A172 (cell line): ENCODE measurements around the gene CFAP46. TPM values are rescaled to one million over a fixed set of nuclear protein-coding genes. Genes with fewer than 3 reads are reported as not detected.

ENCODE experiments used
- DNase-seq: peaks from one replicate; pipeline ENCODE4 v3.0.0-alpha.2; 2015; ENCODE audit warnings: low spot score
- total RNA-seq: library from RNA; depleted of rRNA; stranded (reverse); fragments of >200 nt; shearing (Covaris generic); gene quantifications from 2 replicates; pipeline ENCODE4 v1.2.3, GENCODE V29; 2014

Gene CFAP46
- total RNA-seq, 1 experiment from 2014 or later: 4.3 TPM

DNA sequence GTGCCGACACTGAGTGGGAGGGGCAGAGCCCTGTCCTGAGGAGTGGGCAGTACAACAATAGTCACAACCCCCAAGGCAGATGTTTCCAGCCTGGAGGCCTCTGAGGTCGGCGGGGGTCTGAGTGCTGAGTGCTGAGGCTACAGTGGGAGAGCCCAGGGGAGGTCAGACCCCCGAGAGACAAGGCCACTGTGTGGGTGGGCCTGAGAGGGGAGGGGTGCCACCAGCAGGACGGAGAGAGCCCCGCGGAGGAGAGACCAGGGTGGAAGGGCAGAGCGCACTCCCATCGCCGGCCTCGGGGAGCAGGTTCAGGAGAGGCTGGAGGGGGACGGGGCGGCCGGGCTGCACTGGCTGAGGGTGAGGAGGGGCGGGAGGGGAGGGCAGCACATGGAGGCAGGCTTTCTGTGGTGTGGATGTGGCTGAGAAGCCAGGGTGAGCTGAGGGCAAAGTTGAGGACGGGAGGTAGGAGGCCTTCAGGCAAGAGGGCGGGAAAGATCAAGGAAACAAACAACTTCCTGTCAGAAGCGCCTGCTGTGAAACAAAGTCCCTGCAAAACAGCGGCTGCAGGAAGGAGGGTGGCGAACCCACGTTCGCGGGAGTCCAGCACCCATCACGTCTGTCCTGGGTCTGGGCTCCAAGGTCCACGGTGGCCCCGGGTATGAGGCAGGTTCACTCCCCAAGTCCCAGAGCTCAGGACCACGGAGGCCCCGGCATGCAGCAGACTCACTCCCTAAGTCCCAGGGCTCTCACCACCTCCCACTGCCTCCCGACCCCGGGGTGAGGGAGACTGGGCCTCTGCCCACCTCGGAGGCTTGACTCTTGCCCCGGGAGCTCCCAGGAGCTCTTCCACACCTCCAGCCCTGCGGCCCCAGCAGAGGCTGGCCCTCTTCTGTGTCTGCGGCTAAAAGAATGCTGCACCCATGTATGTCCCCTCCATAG lies 79.6 kb downstream of the CFAP46 start:
- DNase-seq: no peak

DNA sequence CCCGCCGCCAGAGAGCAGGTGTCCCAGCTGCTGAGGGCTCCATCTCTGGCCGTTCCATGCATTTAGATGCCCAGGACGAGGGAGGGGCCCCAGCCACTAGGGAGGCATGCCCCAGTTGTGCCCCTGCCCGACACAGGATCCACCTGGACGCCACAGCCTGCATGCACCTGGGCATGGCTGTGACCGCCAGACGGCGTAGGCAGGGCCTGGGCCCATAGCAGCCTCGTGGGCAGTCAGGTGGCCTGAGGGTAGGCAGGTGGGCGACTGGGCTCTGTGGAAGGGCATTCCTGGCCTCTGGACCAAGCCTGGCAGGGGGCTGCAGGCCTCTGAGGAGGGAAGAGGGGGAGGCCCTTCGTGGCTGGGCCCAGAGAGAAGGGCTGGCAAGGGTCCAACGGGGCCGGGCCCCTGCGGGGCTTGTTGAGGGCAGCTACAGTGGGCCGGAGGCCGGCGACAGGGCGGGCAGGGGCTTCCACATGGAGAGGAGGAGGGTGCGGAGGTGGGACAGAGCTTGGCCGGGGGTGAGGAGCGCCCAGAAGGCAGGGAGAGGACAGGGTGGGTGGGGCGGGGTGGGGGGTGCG lies 80.4 kb downstream of the CFAP46 start:
- no peak for DNase-seq

DNA sequence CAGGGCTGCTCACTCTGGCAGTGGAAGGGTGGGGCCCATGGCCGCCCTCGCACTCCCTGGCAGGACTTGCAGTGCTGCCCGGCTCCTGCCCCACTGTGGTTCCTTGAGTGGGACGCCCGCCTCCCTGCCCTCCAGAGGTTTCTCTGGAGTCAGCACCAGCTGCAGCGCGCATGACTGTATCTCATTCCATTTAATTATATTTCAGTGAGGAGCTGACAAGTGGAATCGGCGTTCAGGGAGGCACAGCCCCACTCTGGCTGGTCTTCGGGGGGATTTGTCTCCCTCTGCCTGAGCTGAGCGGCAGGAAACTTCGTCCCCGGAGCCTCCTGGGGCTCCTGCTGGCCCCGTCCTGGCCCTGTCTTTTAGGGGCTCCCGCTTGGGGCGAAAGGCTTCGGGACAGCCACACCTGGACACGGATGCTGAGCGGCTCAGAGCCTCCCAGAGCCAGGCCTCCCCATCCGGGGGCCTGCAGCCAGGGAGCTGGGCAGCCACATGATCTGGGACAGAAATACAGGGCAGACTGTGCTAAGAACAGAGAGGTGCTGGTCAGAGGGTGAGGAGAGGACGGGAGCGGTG lies 81.2 kb downstream of the CFAP46 start:
- DNase-seq: no peak

DNA sequence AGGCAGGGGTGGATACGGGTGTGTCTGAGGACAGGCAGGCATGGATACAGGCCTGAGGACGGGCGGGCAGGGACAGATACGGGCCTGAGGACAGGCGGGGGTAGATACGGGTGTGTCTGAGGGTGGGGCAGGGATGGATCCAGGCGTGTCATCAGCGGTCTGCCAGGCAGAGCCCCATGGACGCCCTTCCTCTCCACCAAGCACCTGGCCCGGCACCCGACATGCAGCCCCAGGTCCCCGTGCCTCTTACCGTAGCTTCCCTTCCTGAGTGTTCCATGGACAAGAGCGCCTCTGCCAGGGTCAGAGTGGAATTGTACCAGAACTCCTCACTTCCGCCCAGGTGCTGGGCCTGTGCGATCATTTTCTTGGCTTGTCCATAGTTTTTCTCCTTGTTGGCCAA lies 81.8 kb downstream of the CFAP46 start:
- no peak for DNase-seq

DNA sequence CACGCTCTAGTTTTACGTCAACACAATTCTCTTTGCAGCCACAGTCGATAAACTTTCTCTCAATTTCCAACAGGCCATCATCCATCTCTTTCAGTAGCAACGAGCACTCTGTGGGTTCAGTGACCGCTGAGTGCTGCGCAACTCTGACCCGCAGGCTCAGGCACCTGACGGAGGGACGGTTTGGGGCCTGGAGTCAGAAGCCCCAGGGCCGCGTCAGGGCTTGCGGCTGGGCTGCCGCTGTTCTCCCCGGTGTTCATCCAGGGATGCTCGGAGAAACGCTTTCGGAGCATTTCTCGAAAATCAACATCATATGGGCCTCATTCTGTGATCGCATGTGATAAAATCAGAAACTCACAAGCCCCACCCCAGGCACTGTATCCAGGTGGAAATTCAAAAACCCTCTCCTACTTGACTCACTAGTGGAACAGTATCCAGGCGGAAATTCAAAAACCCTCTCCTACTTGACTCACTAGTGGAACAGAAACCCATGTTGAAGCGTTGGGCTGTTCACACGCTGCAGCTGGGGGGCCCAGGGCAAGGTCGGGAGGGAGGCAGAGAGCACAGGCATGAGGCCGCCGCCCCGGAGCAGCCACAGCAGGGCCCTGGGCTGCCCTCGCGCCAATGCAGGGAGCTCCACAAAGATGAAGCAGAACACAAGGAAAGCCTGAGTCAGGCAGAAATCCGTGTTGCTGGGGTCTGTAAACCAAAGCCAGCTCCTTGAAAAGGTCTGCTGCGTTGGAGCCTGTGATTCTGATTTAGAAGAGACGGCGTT lies 83.1 kb downstream of the CFAP46 start:
- no peak for DNase-seq

DNA sequence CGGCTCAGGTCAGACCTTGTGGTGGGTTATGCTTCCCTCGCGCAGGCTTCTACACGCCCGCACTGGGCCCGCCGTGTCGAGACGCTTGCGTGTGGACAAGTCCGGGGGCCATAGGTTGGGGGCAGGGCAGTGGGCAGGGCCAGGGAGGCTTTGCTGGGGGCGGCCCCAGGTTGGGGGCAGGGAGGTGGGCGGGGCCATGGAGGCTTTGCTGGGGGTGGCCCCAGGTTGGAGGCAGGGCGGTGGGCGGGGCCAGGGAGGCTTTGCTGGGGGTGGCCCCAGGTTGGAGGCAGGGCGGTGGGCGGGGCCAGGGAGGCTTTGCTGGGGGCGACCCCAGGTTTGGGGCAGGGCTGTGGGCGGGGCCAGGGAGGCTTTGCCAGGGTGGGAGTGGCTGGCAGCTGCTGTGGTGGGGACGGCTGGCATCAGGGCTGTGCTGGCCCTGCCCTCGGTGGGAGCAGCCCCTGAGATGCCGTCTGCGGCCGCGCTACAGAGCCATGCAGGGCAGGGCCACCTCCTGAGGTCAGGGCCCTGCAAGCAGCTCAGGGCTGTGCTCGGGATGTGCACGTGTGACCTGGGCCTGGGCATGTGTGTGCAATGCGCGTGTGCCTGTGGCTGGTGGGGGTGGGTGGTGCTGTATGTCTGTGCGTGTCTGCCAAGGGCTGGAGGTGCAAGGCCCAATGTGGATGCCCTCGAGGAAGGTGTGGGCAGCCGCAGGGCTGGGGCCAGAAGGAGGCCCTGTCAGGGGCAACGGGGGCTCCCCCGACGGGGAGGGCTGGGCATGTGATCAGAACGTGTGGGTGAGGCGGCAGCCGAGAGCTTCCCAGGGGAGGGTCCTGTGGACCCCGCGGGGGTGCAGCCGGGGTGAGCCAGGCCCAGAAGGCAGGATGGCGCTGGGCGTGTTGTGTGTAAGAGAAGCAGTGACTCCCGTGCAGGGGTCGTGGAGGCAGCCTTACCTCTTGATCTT lies 84.0 kb downstream of the CFAP46 start:
- DNase-seq: no peak

DNA sequence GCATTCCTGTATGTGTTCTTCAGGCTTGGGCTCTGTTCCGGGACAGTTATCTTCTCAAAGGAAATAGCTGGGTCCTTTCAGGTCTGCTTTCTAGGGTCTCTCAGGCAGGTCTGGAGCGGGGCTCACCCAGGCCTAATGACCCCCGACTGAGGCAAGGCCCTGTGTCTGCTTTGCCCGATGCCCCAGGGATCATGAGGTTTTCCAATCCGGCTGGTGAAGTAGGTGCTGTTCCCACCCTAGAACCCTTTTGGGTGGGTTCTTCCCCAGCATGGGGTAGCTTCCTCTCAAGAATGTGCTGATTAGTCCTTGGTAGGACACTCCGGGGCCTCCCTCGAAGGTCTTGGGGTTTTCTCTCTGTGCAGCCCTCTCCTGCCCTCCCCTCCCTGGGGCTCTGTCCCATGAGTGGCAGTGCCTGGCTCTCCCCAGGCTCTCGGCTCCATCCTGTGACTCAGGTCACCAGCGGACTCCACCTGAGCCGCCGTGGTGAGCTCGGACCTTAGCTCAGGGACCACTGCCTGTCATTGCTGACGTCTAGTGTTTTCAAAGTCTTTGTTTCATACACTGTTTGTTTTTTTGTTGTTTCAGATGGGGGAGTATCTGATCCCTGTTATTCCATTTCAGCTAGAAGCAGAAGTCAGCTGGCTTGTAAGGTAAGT lies 85.4 kb downstream of the CFAP46 start:
- no peak for DNase-seq

DNA sequence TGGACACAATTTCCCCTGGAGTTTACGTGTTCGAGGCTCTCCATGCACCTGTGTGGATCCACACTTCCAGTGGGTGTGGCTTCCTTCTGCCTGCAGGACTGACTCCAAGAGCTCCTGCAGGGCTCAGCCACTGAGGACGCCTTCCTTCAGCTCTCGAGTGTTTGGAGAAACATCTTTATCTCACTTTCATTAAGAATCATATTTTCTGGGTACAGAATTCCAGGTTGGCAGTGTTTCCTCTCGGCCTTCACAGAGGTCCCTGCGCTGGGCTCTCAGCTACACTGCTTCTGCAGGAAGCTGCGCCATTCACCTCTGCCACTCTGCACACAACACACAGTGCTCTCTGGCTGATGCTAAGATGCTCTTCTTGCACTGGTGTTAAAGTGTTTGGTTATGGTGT lies 86.5 kb downstream of the CFAP46 start:
- no peak for DNase-seq

DNA sequence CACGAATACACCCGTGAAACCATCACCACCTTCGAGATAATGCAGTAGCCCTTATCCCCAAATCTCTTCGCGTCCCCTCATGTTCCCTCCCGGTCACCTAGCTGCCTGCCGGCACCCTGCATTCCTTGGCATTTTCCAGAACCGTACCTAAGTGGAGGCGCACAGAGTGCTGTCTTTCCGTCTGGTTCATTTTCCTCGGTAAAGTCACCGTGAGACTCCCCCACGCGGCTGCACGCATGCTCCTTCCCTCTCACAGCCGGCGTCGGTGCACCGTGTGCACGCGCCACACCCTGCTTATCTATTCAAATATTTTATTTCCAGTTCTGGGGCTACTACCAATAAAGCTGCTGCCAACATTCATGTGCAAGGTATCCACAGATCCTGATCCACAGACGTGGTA lies 90.9 kb downstream of the CFAP46 start:
- no peak for DNase-seq

DNA sequence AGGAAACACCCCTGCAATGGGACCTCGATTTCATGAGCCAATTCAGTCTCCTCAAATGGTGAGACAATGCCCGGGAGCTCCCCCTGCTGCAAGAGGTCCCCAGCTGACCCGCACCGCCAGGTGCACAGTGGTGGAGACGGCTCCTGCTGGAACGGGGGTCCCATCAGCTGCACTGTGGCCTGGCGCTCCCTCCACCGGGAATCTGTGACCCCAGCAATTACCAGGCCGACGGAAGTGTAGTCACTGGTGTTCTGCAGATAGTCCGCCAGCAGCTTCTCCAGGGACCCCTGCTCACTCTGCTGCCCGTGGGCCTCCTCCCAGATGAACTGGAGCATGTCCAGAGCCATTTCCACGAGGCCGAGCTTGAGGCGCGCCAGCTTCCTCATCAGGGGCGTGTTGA lies 91.5 kb downstream of the CFAP46 start:
- no peak for DNase-seq

DNA sequence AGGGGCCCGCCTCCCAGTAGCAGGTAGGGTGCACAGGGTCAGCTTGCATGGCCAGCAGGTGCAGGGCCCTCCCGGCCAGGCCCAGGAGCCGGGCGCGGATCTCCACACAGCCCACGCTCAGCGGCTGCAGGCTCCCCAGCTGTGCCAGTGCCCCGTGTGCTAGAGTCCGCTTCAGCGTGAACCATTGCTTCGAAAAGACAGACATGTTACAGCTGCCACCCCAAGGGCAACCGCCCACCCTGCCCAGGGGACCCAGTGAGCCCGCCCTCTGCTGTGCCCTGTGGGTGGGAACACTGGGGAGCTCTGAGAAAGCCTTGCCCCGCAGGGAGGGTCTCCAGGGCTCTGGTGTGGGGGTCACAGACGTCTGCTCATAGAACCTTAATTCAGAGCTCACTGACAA lies 92.1 kb downstream of the CFAP46 start:
- no peak for DNase-seq

DNA sequence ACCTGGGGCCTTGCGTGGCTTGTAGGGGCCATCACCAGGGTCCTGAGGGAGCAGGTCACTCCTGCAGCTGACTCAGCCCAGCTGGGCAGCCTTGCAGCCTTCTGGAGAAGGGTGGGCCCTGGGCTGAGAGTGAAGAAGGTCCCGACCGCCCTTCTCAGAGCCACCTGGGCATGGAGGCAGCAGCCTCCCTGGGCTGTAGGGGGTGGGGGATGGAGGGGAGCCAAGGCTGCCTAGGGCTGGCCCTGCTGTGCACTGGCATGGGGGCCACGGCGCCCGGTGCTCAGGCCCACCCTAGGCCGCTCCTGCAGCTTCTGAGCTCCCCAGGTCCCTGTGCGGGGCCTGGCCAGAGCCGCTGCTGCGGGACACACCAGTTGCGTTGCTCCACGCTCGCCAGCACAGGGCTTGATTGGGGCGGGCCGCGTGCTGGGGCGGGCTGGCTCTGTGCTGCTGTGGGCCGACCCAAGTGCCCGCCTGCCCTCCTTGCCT lies 92.8 kb downstream of the CFAP46 start:
- DNase-seq: no peak

DNA sequence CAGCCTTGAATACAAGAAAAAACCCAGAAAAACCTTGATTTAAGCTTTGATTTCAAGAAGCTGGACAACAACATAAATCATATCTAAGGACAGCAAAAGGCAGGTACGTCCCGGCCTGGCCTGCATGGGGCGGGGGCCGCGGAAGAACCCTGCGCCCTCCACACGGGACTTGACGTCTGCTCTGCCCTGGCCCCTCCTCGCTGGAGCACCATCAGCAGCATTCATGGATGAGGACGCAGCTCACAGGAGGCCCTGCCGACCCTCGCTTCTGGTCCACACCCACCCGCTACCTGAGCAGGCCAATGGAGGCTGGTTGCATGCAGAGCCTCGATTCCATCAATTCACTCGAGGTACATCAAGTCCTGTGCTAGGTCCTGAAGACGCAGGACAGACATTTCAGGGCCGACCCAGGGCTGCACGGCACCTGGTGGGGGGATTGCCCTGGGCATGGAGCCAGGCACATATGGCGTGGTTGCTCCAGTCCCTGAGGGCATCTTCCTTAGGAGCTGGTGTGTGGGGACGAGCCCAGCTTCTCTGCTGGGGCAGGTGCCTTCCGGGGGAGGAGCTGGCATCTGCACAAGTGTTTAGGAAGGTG lies 93.3 kb downstream of the CFAP46 start:
- no peak for DNase-seq

DNA sequence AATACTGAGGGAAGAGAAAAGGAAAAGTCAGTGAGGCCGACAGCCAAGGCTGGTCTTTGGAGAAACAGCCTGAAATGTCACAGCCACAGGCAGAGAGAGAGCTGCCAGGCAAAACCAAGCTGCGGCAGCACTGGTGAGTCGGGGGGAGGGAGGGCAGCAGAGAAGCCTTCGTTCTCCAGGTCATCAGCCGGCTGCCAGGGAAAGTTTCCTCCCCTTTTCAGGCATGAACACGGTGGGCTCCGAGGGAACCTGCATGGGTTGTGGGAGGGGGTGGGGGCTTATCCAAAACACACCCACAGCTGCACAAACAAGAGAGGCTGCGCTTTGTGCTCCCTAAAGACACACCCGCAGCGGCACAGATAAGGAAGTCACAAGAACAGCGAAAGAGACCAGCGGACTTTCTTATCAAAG lies 94.1 kb downstream of the CFAP46 start:
- no peak for DNase-seq

DNA sequence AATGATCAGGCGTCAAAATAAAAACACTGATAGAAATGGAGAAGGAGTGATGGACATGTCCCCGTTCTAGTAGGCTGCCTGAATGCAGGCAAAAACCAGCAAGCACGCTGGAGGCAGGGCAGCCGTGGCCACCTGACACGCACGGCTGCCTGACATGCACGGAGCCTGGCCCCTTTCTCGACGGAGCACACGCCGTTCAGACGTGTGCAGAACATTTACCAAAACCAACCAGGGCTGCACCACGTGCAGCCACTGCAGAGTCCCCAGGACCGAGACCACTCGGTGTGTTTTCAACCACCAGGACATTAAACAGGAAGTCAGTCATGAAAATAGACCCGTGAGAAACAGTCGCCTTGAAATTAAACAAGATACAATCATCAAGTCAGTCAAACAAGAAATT lies 94.5 kb downstream of the CFAP46 start:
- DNase-seq: no peak

DNA sequence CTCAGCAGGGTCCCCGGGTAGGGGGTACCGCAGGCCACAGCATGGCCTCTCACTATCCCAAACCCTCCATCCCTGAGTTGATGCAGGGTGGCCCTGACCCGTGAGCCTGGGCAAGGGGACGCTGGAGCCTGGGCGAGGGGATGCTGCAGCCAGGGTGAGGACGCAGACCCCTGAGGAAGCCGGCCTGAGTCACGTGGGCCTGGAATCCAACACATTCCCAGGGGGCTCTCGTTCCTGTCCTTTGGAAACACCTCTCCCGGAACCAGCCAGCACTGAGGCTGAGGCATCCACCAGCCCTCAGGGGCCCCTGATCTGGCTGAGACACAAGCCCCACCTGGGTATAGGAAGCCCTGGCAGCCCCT lies 95.0 kb downstream of the CFAP46 start:
- no peak for DNase-seq

DNA sequence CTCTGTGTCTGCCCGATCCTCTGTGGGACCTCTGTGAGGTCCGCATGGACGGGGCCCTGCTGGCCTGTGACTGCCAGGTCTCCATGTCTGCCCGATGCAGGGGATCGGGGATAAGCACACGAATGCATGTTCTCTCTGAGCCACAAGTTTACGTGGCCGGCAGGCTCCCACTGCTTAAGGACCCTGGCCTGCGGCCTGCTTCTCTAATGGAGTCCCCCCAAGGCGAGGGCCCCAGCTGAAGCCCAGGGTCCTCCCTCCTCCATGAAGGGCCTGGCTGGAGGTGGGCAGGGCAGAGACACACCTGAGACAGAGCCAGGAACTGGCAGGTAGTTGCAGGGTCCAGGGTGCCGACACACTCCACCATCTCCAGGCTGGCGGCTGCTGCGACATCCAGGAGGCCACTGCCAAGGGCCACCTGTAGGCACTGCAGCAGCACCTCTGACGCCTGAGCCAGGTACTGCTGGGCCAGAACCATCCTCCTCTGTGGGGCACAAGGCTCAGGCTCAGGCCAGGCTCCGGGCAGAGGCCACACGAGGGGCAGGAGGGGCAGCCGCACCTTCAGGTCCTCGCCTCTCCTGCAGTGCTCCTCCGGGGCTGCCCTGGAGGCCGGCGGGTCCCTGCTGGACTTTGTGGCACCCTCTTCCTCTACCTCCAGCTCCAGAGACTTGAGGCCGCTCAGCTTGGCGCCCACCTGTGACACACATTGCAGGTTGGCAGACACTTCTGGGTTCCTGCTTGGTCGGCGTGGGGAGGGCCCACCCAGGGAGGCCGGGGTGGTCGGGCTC lies 95.5 kb downstream of the CFAP46 start:
- DNase-seq: no peak

DNA sequence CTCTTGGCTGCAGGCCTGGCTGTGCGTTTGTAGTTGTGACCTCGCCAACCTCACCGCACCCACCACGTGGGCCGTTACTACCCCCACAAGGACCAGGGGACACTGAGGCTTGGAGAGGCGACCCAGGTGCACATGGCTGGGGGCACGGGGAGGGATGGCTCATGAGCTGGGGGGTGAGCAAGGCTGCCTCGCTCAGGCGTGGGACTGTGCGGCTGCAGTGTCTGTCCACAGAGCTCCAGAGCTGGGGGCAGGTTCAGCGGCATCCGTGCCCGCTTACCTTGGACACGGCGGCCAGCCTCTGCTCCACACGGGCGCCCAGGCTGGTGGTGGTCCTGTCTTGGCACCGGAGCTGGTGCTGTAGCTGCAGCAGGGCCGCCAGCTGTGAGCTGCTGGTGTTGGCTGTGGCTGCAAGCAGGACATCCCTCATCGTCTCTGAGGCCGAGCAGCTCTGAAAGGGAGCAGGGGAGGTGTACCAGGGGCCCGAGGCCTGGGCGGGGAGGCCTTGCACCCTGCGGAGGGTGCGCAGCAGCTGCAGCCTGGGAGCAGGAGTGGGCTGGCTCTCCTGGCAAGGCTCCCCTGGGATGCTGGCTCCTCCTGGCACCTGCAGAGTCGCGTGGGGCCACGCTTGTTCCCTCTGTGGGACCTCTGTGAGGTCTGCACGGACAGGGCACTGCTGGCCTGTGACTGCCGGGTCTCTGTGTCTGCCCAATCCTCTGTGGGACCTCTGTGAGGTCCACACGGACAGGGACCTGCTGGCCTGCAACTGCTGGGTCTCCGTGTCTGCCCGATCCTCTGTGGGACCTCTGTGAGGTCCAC lies 96.4 kb downstream of the CFAP46 start:
- DNase-seq: no peak
